ENCODE results near the gene PCBP3. TPM values are rescaled to one million over a fixed set of nuclear protein-coding genes. Genes with fewer than 3 reads are reported as not detected.
A peak's percentile ranks its signal among the peaks of the same experiment; 100 is the strongest.

Gene PCBP3
- total and polyA plus RNA-seq, 12 donors = 1.7 to 15.8 (median 4.7) TPM

- Histone ChIP-seq H3K4me3 (no peak overlapping the region), H3K36me3 (replicated peaks in 1 of 2) (no peaks in the 10 kb centered on the region), H3K9me3 (replicated peaks in 1 of 3) (no peaks in the 10 kb centered on the region), H3K27me3 (no peaks in the 10 kb centered on the region), H3K4me1 (replicated peaks in 1 of 2) (peaks cover 0 to 5% of the 10 kb centered on the region in 2 donors), H3K27ac (no peak overlapping the region)
- intact Hi-C loops (cut with DNase I) = no loop called here
- peak in 4 of 7 donors; percentile 28 to 46 (median 34) for DNase-seq
- TF ChIP-seq, protein P1, sequence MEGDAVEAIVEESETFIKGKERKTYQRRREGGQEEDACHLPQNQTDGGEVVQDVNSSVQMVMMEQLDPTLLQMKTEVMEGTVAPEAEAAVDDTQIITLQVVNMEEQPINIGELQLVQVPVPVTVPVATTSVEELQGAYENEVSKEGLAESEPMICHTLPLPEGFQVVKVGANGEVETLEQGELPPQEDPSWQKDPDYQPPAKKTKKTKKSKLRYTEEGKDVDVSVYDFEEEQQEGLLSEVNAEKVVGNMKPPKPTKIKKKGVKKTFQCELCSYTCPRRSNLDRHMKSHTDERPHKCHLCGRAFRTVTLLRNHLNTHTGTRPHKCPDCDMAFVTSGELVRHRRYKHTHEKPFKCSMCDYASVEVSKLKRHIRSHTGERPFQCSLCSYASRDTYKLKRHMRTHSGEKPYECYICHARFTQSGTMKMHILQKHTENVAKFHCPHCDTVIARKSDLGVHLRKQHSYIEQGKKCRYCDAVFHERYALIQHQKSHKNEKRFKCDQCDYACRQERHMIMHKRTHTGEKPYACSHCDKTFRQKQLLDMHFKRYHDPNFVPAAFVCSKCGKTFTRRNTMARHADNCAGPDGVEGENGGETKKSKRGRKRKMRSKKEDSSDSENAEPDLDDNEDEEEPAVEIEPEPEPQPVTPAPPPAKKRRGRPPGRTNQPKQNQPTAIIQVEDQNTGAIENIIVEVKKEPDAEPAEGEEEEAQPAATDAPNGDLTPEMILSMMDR (IDR thresholded peaks at IDR 0.05) = no peak
- no peak for TF ChIP-seq POLR2A (IDR thresholded peaks at IDR 0.05)
- WGBS, 4 donors = 45 to 58% (median 52%) methylated on average over 3 to 33 of the region's 33 CpGs
These were observed 231.3 kb downstream of the PCBP3 start for GRCh38 chr21:45874716-45875415.

DNA sequence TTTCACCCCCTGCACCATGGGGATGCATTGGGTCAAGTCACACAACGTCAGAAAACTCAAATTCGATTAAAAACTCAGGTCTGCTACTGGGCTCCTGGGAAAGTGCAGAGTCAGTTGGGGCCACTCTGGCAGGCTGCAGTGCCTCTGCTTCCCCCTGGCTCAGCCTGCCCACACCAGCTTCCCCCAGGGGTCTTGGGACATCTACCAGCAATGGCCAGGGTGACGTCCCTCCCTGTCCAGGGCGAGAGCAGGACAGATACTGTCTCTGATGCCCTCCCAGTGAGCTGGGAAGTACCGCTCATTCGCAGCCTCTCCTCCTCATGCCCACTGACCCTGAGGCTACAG is 231.9 kb downstream of the PCBP3 start:
- Histone ChIP-seq H3K27ac (no peak overlapping the region), H3K4me1 (replicated peaks in 1 of 2) (peaks cover 0 to 5% of the 10 kb centered on the region in 2 donors), H3K4me3 (no peak overlapping the region), H3K9me3 (replicated peaks in 1 of 3) (no peaks in the 10 kb centered on the region), H3K36me3 (replicated peaks in 1 of 2) (no peaks in the 10 kb centered on the region), H3K27me3 (no peaks in the 10 kb centered on the region)
- WGBS, 4 donors = 56 to 74% (median 71%) methylated on average over 4 to 6 of the region's 6 CpGs
- no peak for DNase-seq
- no peak for TF ChIP-seq POLR2A (IDR thresholded peaks at IDR 0.05)
- TF ChIP-seq, protein P1 (IDR thresholded peaks at IDR 0.05) = no peak
- intact Hi-C loops (cut with DNase I) = no loop called here

DNA sequence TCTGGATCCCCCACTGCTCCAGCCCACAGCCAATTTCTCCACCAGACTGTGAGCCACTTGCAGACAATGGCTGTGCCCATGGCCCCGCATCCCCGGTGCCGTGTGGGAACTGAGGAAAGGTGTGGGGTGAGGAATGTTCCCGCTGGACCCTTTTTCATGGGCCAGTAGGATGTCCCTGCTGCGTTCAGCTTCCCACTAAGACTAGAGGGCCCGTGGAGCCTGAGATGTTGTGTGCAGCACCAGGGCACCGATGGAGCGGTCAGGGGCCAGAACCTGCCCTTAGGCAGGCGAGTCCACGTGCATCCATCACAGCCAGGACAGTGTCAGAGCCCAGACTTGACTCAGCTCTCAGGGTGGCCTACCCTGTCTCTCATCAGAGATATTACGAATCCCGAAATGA is 232.4 kb downstream of the PCBP3 start:
- Histone ChIP-seq H3K27ac (no peak overlapping the region), H3K9me3 (replicated peaks in 1 of 3) (no peaks in the 10 kb centered on the region), H3K36me3 (replicated peaks in 1 of 2) (no peaks in the 10 kb centered on the region), H3K4me1 (replicated peaks in 1 of 2) (peaks cover 0 to 5% of the 10 kb centered on the region in 2 donors), H3K27me3 (no peaks in the 10 kb centered on the region), H3K4me3 (no peak overlapping the region)
- intact Hi-C loops (cut with DNase I) = no loop called here
- no peak for TF ChIP-seq POLR2A (IDR thresholded peaks at IDR 0.05)
- TF ChIP-seq, protein P1 (IDR thresholded peaks at IDR 0.05) = no peak
- DNase-seq = no peak
- 69 to 91% (median 86%) methylated on average over 9 to 12 of the region's 12 CpGs for WGBS, 4 donors

- H3K27me3 ChIP-seq = no peaks in the 10 kb centered on the region
- no peaks in the 10 kb centered on the region for H3K36me3 ChIP-seq (replicated peaks in 1 of 2)
- intact Hi-C loops (cut with DNase I) = no loop called here
- 65 to 73% (median 68%) methylated on average over 15 to 28 of the region's 28 CpGs for WGBS, 4 donors
- peak in 1 of 7 donors; percentile 80 for DNase-seq
- H3K27ac ChIP-seq = no peak overlapping the region
- TF ChIP-seq, protein P1 (IDR thresholded peaks at IDR 0.05) = no peak
- TF ChIP-seq POLR2A (IDR thresholded peaks at IDR 0.05) = no peak
- H3K4me1 ChIP-seq (replicated peaks in 1 of 2) = peaks cover 0 to 5% of the 10 kb centered on the region in 2 donors
- H3K4me3 ChIP-seq = no peak overlapping the region
- no peaks in the 10 kb centered on the region for H3K9me3 ChIP-seq (replicated peaks in 1 of 3)
These were observed 233.1 kb downstream of the PCBP3 start for GRCh38 chr21:45876381-45877170.
